Ovary (tissue), 9 donors: ENCODE data around the gene MAST1. TPM values are rescaled to one million over a fixed set of nuclear protein-coding genes. Genes with fewer than 3 reads are reported as not detected.

Experiments used
- DNase-seq, 5 donors: peaks; one replicate each; pipeline ENCODE4 v3.0.0-alpha.2; 2019 to 2020
- H3K27ac ChIP-seq, 2 donors: fragments of 200-600 bp; one replicate each; pipeline versions ENCODE4 v1.5.1 to v1.8.0; 2019 to 2022
- H3K27me3 ChIP-seq: fragments of 200-600 bp; one replicate; pipeline ENCODE4 v1.8.0; 2022
- H3K36me3 ChIP-seq: fragments of 200-600 bp; sonication (generic); one replicate; pipeline ENCODE4 v1.5.1; 2019
- H3K4me1 ChIP-seq: one replicate; pipeline ENCODE4 v1.8.1; 2013; ENCODE audit warnings: mild to moderate bottlenecking, moderate library complexity; ENCODE audit not compliant: insufficient read depth
- H3K4me3 ChIP-seq: fragments of 200-600 bp; sonication (generic); one replicate; pipeline ENCODE4 v1.5.1; 2017
- H3K9me3 ChIP-seq, 2 donors: fragments of 200-600 bp in 1 of 2; sonication (generic) in 1 of 2; one replicate each; pipeline versions ENCODE4 v1.5.1 to v1.8.1; 2013 to 2019; ENCODE audit warnings: mild to moderate bottlenecking in 1 of 2, moderate library complexity in 1 of 2
- EP300 ChIP-seq: sonication (generic); formaldehyde crosslinking; IDR thresholded peaks from one replicate; pipeline ENCODE4 v1.6.1; 2017; ENCODE audit warnings: antibody characterized with exemption
- POLR2A ChIP-seq: fragments of 450-650 bp; IDR thresholded peaks from one replicate; pipeline ENCODE4 v1.6.1; 2017; ENCODE audit warnings: antibody characterized with exemption, mild to moderate bottlenecking, moderate library complexity
- WGBS, 3 donors: extraction: QIAGEN DNeasy Blood & Tissue Kit in 1 of 3; methylation state at CpG; one replicate each; pipeline versions ENCODE4 v1.1.5 to v1.1.7; 2013 to 2017; 5-methylcytosine and 5-hydroxymethylcytosine counted together
- intact Hi-C, 4 donors: fragments of 100-400 bp; cut with DNase I; formaldehyde crosslinking; loops; one replicate each; pipeline versions ENCODE4 v1.11.0 to v1.15.1; 2022 to 2023
- polyA plus RNA-seq, 2 donors: library from polyadenylated mRNA; stranded (reverse); fragments of 200-250 nt in 1 of 2; fragments of 350-450 nt in 1 of 2; fragmentation: Illumina TruSeq in 1 of 2; extraction: RNeasy Lipid Tissue Mini Kit (QIAGEN cat#74804) in 1 of 2; gene quantifications; one replicate each; pipeline ENCODE4 v1.2.3, GENCODE V29; 2013 to 2014
- total RNA-seq, 7 donors: library from RNA; depleted of rRNA in 2 of 7; stranded (reverse); fragments of >200 nt in 2 of 7; fragmentation: NEBNext Ultra II Directional in 3 of 7; extraction: Animal tissue kit (Norgen Biotek cat#: 25700) in 3 of 7; gene quantifications; one replicate each; pipeline versions ENCODE4 v1.1.0 to v1.2.4, GENCODE V29; 2016 to 2023
- TF ChIP-seq, protein P1 (sequence below), 3 donors: fragments of 450-650 bp in 2 of 3; fragments of 200-600 bp in 1 of 3; IDR thresholded peaks; one replicate each; pipeline versions ENCODE4 v1.5.1 to v1.8.0; 2016 to 2022; ENCODE audit warnings: antibody characterized with exemption in 3 of 3, mild to moderate bottlenecking in 1 of 3
- donor health status: DM: no; HTN: no; CAD: no; lungs with moderate emphysema.
- donor health status: DM: no; HTN: no; CAD: no.
- donor health status: Bipolar disorder and iron deficiency.
- donor health status: DM: yes; HTN: yes; CAD: no.
- donor health status: DM: no; HTN: no; CAD: no.
- donor health status: DM: yes; HTN: yes; CAD: no.

MAST1 gene
- total and polyA plus RNA-seq, 9 donors = 0.25 to 2.4 (median 1.1) TPM

DNA sequence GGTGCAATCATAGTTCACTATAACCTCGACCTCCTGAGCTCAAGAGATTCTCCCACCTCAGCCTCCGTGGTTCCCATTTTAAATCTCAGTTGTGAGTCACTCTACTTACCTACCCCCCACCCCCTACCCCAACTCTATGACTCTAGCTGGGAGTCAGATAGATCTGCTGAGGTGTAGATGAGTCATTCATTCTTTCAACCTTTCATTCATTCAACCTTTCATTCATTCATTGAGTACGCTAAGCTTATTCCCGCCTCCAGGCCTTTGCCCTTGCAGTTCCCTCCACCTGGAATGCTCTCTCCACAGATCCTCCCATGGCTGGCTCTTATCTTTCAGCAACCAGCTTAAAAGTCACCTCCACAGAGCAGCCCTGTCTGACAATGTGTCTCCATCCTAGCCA is 1.1 kb upstream of the MAST1 start:
- Histone ChIP-seq H3K27me3 (peaks cover 13% of the 10 kb centered on the region), H3K9me3 (no peaks in the 10 kb centered on the region), H3K4me3 (no peak overlapping the region), H3K36me3 (no peaks in the 10 kb centered on the region), H3K4me1 (peaks cover 5% of the 10 kb centered on the region), H3K27ac (no peak overlapping the region)
- 67 to 74% (median 72%) methylated on average over 4 of the region's 4 CpGs for WGBS, 3 donors
- TF ChIP-seq, protein P1, sequence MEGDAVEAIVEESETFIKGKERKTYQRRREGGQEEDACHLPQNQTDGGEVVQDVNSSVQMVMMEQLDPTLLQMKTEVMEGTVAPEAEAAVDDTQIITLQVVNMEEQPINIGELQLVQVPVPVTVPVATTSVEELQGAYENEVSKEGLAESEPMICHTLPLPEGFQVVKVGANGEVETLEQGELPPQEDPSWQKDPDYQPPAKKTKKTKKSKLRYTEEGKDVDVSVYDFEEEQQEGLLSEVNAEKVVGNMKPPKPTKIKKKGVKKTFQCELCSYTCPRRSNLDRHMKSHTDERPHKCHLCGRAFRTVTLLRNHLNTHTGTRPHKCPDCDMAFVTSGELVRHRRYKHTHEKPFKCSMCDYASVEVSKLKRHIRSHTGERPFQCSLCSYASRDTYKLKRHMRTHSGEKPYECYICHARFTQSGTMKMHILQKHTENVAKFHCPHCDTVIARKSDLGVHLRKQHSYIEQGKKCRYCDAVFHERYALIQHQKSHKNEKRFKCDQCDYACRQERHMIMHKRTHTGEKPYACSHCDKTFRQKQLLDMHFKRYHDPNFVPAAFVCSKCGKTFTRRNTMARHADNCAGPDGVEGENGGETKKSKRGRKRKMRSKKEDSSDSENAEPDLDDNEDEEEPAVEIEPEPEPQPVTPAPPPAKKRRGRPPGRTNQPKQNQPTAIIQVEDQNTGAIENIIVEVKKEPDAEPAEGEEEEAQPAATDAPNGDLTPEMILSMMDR (IDR thresholded peaks at IDR 0.05) = no peak
- DNase-seq = no peak
- intact Hi-C loops = no loop called here

DNA sequence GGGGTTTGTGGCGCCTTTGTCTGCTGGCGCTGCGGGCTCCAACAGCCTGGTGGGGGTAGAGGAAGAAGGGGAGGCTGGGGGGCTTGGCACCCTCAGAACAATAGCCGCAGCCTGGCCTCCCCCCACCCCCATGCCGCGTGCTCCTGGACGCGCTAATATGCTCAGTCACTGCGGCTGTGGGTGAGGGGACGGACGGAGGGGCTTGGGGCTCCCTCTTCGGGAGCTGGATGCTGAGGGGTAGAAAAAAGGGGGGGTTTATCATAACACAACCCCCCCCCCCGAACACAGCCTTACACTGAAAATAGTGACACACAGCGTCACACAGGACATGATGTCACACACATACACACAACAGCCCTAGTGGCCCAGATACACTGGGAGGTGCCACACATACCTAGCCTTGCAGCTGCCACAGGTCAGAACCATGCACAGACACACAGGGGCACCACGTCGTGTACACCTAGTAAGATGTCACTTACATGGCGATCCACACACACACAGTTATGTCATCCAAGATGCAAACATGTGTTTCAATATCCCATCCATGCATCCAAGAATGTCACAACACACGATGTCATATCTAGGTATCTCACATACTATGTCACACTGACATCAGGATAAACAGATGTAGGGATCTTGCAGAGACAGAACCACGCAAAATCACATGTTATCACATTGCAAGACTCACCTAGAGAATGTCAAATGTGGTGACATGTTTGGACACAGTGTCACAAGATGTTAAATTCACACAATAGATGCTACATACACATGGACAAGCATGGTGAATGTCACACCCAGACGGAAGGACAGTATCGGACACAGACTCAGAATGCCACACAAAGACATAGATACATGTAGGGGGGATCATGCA is 806 bp downstream of the MAST1 start:
- H3K4me1 ChIP-seq = peaks cover 5% of the 10 kb centered on the region
- intact Hi-C loops = no loop called here
- no peak overlapping the region for H3K4me3 ChIP-seq
- TF ChIP-seq POLR2A (no peak), EP300 (no peak)
- TF ChIP-seq, protein P1 (IDR thresholded peaks at IDR 0.05) = no peak
- DNase-seq = no peak
- 19 to 26% (median 24%) methylated on average over 19 to 21 of the region's 21 CpGs for WGBS, 3 donors
- H3K9me3 ChIP-seq = no peaks in the 10 kb centered on the region
- H3K27me3 ChIP-seq = peaks cover 9% of the 10 kb centered on the region
- no peak overlapping the region for H3K27ac ChIP-seq
- H3K36me3 ChIP-seq = no peaks in the 10 kb centered on the region

DNA sequence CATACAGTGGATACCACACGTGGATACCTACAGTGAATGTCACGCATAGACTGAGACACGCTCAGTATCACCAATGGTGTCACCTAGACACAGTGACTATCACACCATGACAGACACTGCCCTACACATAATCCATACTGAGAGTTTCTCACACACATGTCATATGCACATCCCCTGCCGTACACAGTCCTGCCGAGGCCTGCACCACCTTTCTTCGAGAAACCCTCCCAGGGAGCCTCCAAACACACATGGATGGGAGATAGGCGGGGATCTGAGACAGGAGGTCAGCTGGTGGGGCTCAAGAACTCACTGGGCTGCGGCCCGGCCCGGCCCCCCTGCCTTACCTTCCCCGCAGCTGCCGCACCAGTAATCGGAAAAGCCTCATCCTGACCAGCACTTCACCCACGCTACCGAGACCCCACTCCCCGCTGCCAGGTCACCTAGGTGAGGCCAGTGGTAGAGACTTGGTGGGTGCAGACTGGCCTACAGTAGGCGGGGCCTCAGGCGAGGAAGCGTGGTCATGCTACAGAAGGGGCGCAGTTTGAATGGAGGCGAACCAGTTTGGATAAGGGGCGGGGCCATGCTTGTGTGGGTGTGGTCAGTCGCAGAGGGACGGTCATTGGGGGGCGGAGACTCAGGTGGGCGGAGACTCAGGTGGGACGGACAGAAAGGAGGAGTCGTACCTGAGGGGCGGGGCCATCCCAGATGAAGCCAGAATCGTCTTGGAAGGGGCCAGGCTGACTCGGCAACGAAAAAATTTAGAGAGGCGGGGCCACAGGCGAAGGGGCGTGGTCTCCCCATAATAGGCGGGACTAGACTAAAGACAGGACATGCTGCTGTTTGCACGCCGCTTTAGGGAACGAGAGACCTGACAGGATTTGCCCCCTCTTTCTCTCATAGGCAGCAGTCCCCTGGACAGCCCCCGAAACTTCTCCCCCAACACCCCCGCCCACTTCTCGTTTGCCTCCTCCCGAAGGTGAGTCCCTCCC is 2.1 kb downstream of the MAST1 start:
- Histone ChIP-seq H3K4me1 (peaks cover 5% of the 10 kb centered on the region), H3K27me3 (peaks cover 8% of the 10 kb centered on the region), H3K9me3 (no peaks in the 10 kb centered on the region), H3K27ac (no peak overlapping the region), H3K4me3 (no peak overlapping the region), H3K36me3 (no peaks in the 10 kb centered on the region)
- intact Hi-C loops = no loop called here
- TF ChIP-seq POLR2A (no peak), EP300 (no peak)
- TF ChIP-seq, protein P1 (IDR thresholded peaks at IDR 0.05) = no peak
- DNase-seq = peak in 3 of 5 donors; percentile 43 to 70 (median 64)
- 15 to 18% (median 15%) methylated on average over 43 of the region's 43 CpGs for WGBS, 3 donors

DNA sequence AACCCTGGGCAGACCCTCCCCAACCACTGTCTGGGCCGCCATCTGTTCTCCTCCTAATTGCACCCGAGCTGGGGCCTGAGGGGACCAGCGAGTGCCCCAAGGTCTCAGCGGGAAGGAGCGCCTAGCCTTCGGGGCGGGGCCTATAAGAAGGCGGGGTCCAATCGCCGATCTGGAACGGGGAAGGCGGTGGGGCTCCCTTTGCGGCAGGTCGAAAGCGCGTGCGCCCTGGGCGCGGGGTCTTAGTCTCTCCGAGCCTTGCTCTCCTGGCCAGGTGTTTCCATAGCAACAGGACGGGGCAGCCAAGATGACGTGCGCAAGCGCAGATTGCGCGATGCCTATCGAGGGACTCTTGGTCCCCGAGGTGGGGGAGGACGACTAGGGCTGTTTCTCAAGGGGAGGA is 2.8 kb downstream of the MAST1 start:
- Histone ChIP-seq H3K27me3 (peaks cover 8% of the 10 kb centered on the region), H3K4me3 (no peak overlapping the region), H3K36me3 (no peaks in the 10 kb centered on the region), H3K4me1 (peaks cover 5% of the 10 kb centered on the region), H3K9me3 (no peaks in the 10 kb centered on the region), H3K27ac (no peak overlapping the region)
- intact Hi-C loops = no loop called here
- WGBS, 3 donors = 1 to 4% (median 1%) methylated on average over 29 of the region's 29 CpGs
- TF ChIP-seq EP300 = no peak
- TF ChIP-seq, protein P1 (IDR thresholded peaks at IDR 0.05) = no peak
- no peak for TF ChIP-seq POLR2A
- no peak for DNase-seq
